DND-41 (cell line): ENCODE data around the gene DENND1A.

Experiments
- CTCF ChIP-seq: IDR thresholded peaks from 2 replicates; pipeline ENCODE4 v1.5.1; 2012; ENCODE audit warnings: borderline replicate concordance, low read length, moderate library complexity, mild to moderate bottlenecking; ENCODE audit not compliant: poor library complexity, severe bottlenecking; ENCODE audit errors: extremely low read depth
- EZH2 ChIP-seq: IDR thresholded peaks from 3 replicates; pipeline ENCODE4 v1.6.1; 2012; ENCODE audit warnings: borderline replicate concordance, low read depth, mild to moderate bottlenecking, moderate library complexity, low read length, inconsistent platforms; ENCODE audit not compliant: severe bottlenecking

- TF ChIP-seq CTCF (no peak), EZH2 (no peak)
Measured at GRCh38 chr9:123657099-123657498, 272.8 kb downstream of the DENND1A start.
